Kidney (tissue), 14 donors: ENCODE measurements around the gene SNAI3. TPM values are rescaled to one million over a fixed set of nuclear protein-coding genes. Genes with fewer than 3 reads are reported as not detected.
A peak's percentile ranks its signal among the peaks of the same experiment; 100 is the strongest.

Experiments
- DNase-seq, 5 donors: peaks; one replicate each; pipeline ENCODE4 v3.0.0-alpha.2; 2013 to 2020
- FAIRE-seq: peaks from 2 replicates; lab custom pipeline; 2012; peaks lifted over from hg19 to GRCh38; lab: Jason Lieb, UNC
- H3K27ac ChIP-seq, 2 donors: one replicate each; pipeline ENCODE4 v1.7.0; 2013; ENCODE audit warnings: low read depth in 2 of 2, low read length in 2 of 2, inconsistent platforms in 1 of 2
- H3K27me3 ChIP-seq: one replicate; pipeline ENCODE4 v1.7.1; 2013; ENCODE audit warnings: low read length, inconsistent platforms; ENCODE audit not compliant: control insufficient read depth, insufficient read depth
- H3K36me3 ChIP-seq, 3 donors: one replicate each; pipeline versions ENCODE4 v1.7.0 to v1.7.1; 2013; ENCODE audit warnings: low read length in 3 of 3, control low read depth in 1 of 3, inconsistent platforms in 1 of 3; ENCODE audit not compliant: insufficient read depth in 3 of 3, control insufficient read depth in 2 of 3
- H3K4me1 ChIP-seq, 3 donors: one replicate each; pipeline versions ENCODE4 v1.7.0 to v1.7.1; 2013; ENCODE audit warnings: low read length in 3 of 3, inconsistent platforms in 1 of 3, low read depth in 1 of 3; ENCODE audit not compliant: control insufficient read depth in 2 of 3, insufficient read depth in 2 of 3
- H3K4me3 ChIP-seq, 3 donors: one replicate each; pipeline versions ENCODE4 v1.7.0 to v1.8.1; 2013; ENCODE audit warnings: low read length in 3 of 3, control low read depth in 1 of 3, inconsistent platforms in 1 of 3
- H3K9ac ChIP-seq, 3 donors: one replicate each; pipeline versions ENCODE4 v1.7.0 to v1.7.1; 2013; ENCODE audit warnings: low read length in 3 of 3, control low read depth in 1 of 3, inconsistent platforms in 1 of 3
- H3K9me3 ChIP-seq, 3 donors: one replicate each; pipeline versions ENCODE4 v1.7.0 to v1.7.1; 2013; ENCODE audit warnings: low read length in 3 of 3, control low read depth in 1 of 3, inconsistent platforms in 1 of 3; ENCODE audit not compliant: control insufficient read depth in 2 of 3, insufficient read depth in 1 of 3
- intact Hi-C: fragments of 100-400 bp; cut with DNase I; formaldehyde crosslinking; loops from one replicate; pipeline ENCODE4 v1.11.1; 2022
- polyA plus RNA-seq: library from polyadenylated mRNA; stranded (reverse); fragments of 350-450 nt; fragmentation: Illumina TruSeq; extraction: RNeasy Lipid Tissue Mini Kit (QIAGEN cat#74804); gene quantifications from one replicate; pipeline ENCODE4 v1.2.3, GENCODE V29; 2014; ENCODE audit warnings: low read depth, low replicate concordance; ENCODE audit not compliant: insufficient read depth
- total RNA-seq: library from RNA; stranded (reverse); fragmentation: NEBNext Ultra II Directional; extraction: Animal tissue kit (Norgen Biotek cat#: 25700); gene quantifications from one replicate; pipeline ENCODE4 v1.2.1, GENCODE V29; 2021
- TF ChIP-seq, protein P1 (sequence below): IDR thresholded peaks from 3 replicates; pipeline ENCODE4 v1.5.1; 2012; ENCODE audit warnings: mild to moderate bottlenecking, moderate library complexity, borderline replicate concordance; ENCODE audit not compliant: insufficient read depth; ENCODE audit errors: extremely low read depth
- donor health status: control.
- donor health status: control.
- donor health status: control.
- donor health status: control.
- donor health status: control.
- donor health status: DM: yes; HTN: yes; CAD: no.
- donor health status: Normal renal cell carcinoma (clear cell type).

Gene SNAI3
- total and polyA plus RNA-seq, 2 donors from 2014 or later: 0.75 to 2.3 TPM

DNA sequence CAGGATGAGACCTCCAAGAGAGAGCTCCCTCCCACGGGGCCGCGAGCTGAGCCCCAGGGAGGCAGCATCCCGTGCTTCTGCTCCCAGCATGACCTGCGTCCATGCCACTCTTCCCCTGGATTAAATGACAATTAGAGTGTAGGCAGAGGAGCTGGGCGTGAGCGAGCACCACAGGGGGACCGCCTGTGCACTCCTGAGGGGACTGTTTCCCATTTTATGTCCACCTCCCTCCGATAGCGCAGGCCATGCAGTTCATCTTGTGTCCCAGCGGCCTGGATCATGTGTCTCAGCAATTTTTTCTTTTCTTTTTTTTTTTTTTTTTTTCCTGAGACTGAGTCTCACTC, 53.7 kb downstream of the SNAI3 start:
- no peaks in the 10 kb centered on the region for H3K27me3 ChIP-seq
- intact Hi-C loops: no loop called here
- DNase-seq (peak in 1 of 5 donors; percentile 45), FAIRE-seq (no peak)
- peaks cover 0 to 4% (median 0%) of the 10 kb centered on the region in 3 donors for H3K36me3 ChIP-seq
- peaks cover 0 to 3% (median 0%) of the 10 kb centered on the region in 3 donors for H3K4me1 ChIP-seq
- no peak overlapping the region for H3K9ac ChIP-seq
- no peak overlapping the region for H3K4me3 ChIP-seq
- H3K27ac ChIP-seq: no peak overlapping the region
- no peaks in the 10 kb centered on the region for H3K9me3 ChIP-seq
- TF ChIP-seq, protein P1, sequence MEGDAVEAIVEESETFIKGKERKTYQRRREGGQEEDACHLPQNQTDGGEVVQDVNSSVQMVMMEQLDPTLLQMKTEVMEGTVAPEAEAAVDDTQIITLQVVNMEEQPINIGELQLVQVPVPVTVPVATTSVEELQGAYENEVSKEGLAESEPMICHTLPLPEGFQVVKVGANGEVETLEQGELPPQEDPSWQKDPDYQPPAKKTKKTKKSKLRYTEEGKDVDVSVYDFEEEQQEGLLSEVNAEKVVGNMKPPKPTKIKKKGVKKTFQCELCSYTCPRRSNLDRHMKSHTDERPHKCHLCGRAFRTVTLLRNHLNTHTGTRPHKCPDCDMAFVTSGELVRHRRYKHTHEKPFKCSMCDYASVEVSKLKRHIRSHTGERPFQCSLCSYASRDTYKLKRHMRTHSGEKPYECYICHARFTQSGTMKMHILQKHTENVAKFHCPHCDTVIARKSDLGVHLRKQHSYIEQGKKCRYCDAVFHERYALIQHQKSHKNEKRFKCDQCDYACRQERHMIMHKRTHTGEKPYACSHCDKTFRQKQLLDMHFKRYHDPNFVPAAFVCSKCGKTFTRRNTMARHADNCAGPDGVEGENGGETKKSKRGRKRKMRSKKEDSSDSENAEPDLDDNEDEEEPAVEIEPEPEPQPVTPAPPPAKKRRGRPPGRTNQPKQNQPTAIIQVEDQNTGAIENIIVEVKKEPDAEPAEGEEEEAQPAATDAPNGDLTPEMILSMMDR: no peak

DNA sequence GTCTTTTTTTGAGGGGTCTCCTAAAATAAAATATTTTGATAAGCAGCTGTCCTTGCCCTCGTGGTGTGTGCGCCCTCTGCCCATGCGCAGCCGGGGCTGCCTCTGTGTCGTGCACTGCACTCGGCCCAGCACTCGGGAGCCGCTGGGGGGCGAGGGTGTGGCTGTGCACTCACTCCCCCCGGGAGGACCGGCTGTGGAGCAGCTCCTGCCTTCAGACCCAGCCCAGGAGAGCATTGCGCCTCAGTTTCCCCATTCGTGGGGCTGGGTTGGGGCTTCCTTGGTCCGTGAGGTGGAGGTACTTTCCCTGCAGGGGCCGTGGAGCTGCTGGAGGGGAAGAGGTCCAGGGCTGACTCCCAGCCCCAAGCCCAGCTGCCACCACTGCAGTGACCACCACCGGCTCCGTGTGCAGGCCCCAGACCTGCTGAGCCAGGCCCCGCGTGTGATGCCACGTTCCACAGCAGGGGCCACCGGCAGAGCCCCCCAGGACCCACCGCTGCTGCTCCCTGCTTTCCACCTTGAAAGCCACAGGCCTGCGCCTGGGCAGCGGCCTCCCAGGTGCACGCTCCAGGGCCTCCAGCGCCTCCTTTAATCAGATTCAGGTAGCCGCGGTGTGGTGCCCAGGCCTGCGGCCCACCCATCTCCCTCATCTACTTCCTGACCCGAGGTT, 54.3 kb downstream of the SNAI3 start:
- H3K27ac ChIP-seq: no peak overlapping the region
- no peak overlapping the region for H3K9ac ChIP-seq
- TF ChIP-seq, protein P1: no peak
- H3K4me3 ChIP-seq: no peak overlapping the region
- DNase-seq (peak in 2 of 5 donors; percentile 46 to 73), FAIRE-seq (no peak)
- H3K27me3 ChIP-seq: no peaks in the 10 kb centered on the region
- peaks cover 0 to 3% (median 0%) of the 10 kb centered on the region in 3 donors for H3K4me1 ChIP-seq
- intact Hi-C loops: no loop called here
- H3K9me3 ChIP-seq: no peaks in the 10 kb centered on the region
- H3K36me3 ChIP-seq: peaks cover 0 to 4% (median 0%) of the 10 kb centered on the region in 3 donors

DNA sequence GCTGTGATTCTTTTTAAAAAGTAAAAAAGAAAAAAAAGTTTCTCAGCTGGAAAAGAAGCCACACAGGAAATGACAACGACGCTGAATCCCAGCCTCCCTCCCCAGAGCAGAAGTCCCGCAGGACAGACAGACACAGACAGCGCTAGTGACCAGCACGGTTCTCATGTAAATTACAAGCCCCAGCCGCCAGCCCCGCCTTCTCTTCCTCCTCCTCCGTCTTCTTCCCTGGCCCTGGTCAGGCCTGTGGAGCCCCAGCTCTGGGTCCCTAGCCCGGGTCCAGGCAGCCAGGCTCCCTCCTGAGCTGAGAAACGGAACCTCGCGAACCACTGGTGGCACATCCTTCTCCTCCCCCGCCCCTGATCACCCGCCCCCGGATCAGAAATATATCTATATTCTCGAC, 54.9 kb downstream of the SNAI3 start:
- Histone ChIP-seq H3K4me3 (no peak overlapping the region), H3K36me3 (peaks cover 0 to 8% (median 3%) of the 10 kb centered on the region in 3 donors), H3K27ac (no peak overlapping the region), H3K27me3 (no peaks in the 10 kb centered on the region), H3K9me3 (no peaks in the 10 kb centered on the region), H3K9ac (no peak overlapping the region), H3K4me1 (peaks cover 0 to 3% (median 0%) of the 10 kb centered on the region in 3 donors)
- TF ChIP-seq, protein P1: no peak
- FAIRE-seq: no peak
- intact Hi-C loops: no loop called here
- no peak for DNase-seq
